WERI-Rb-1 (cell line): ENCODE measurements around the gene RCSD1.

Experiments
- DNase-seq: peaks from one replicate; pipeline ENCODE4 v3.0.0-alpha.2; 2020
- H3K27ac ChIP-seq: fragments of 250-450 bp; sonication (Bioruptor Pico); 2 replicates; pipeline ENCODE4 v1.5.1; 2020; ENCODE audit warnings: mild to moderate bottlenecking, moderate library complexity
- H3K27me3 ChIP-seq: fragments of 250-450 bp; sonication (Bioruptor Pico); 2 replicates; pipeline ENCODE4 v1.5.1; 2021; ENCODE audit warnings: mild to moderate bottlenecking, low read depth, moderate library complexity; ENCODE audit not compliant: insufficient read depth, severe bottlenecking
- H3K36me3 ChIP-seq: fragments of 250-450 bp; sonication (Bioruptor Pico); 2 replicates; pipeline ENCODE4 v1.5.1; 2020; ENCODE audit warnings: mild to moderate bottlenecking, moderate library complexity
- H3K4me3 ChIP-seq: 2 replicates; pipeline ENCODE4 v1.5.1; 2011; ENCODE audit warnings: low read depth, mild to moderate bottlenecking, control low read depth, low read length
- H3K9me3 ChIP-seq: fragments of 250-450 bp; sonication (Bioruptor Pico); 2 replicates; pipeline ENCODE4 v1.5.1; 2021; ENCODE audit warnings: mild to moderate bottlenecking, moderate library complexity; ENCODE audit not compliant: severe bottlenecking
- CTCF ChIP-seq: IDR thresholded peaks from 2 replicates; pipeline ENCODE4 v1.5.1; 2011; ENCODE audit warnings: low read depth, mild to moderate bottlenecking, control low read depth, inconsistent platforms, low read length

Gene RCSD1

DNA sequence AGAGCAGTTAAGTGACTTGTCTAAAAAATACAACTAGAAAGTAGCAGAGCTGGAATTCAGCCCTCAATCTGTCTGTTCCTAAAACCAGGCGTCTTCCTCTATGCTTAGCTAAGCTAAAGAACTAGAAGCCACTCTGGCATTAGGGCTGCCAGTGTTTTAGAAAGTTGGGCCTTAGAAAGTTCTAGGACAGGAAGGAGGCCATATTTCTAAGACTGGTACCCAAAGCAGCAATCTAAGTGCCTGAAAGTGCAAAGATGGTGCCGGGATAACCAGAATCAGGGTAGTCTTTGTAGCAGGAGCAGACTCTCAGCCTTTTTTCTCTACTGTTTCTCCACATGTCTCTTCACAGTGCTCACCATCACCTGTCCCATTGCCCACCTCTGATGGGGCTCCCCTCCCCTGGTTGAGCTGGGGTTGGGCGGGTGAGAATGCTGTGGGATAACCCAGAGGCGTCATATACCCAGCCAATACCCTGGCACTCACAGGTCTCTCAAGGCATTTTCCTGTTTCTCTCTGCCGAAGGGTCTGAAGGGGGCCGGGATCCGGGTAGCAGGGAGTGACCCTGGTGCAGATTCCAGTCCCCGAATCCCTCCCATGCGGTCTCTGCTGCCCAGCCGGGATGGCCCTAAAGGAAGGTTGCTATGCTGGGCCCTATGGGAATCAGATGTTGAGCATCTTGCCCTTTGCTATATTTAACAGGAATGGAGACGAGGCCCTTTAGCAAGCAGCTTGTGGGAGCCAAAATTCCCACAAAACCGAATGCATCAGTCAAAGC, 1.1 kb upstream of the RCSD1 start:
- Histone ChIP-seq H3K36me3 (no peaks in the 10 kb centered on the region), H3K27ac (no peak overlapping the region), H3K4me3 (no peak overlapping the region), H3K9me3 (no peaks in the 10 kb centered on the region), H3K27me3 (no peaks in the 10 kb centered on the region)
- no peak for TF ChIP-seq CTCF
- DNase-seq, result no peak

GRCh38 chr1:167630568-167631385, 745 bp downstream of the RCSD1 start:
- Histone ChIP-seq H3K27ac (no peak overlapping the region), H3K36me3 (no peaks in the 10 kb centered on the region), H3K4me3 (no peak overlapping the region), H3K9me3 (no peaks in the 10 kb centered on the region), H3K27me3 (no peaks in the 10 kb centered on the region)
- TF ChIP-seq CTCF, result no peak
- DNase-seq, result no peak

DNA sequence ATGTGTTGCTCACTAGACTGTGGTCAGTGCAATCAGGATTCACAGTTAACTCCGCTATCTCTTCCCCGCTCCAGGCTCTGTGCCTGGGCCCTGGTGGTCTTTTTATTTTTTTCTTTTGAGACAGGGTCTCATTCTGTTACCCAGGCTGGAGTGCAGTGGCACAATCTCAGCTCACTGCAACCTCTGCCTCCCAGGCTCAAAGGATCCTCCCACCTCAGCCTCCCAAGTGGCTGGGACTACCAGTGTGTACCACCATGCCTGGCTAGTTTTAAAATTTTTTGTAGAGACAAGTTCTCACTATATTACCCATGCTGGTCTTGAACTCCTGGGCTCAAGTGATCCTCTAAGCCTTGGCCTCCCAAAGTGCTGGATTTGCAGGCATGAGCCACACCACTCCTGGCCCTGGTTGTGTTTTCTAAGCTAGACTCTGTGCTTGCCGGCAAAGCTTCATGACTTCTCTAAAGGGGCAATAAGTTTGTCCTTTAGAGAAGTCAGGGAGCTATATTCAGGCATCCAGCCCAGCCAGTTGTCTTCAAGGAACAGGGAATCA, 1.4 kb downstream of the RCSD1 start:
- Histone ChIP-seq H3K9me3 (no peaks in the 10 kb centered on the region), H3K36me3 (no peaks in the 10 kb centered on the region), H3K27me3 (no peaks in the 10 kb centered on the region), H3K27ac (no peak overlapping the region), H3K4me3 (no peak overlapping the region)
- no peak for TF ChIP-seq CTCF
- DNase-seq, result no peak

GRCh38 chr1:167631936-167632614, 2.0 kb downstream of the RCSD1 start:
- Histone ChIP-seq H3K4me3 (no peak overlapping the region), H3K9me3 (no peaks in the 10 kb centered on the region), H3K36me3 (no peaks in the 10 kb centered on the region), H3K27ac (no peak overlapping the region), H3K27me3 (no peaks in the 10 kb centered on the region)
- DNase-seq, result no peak
- TF ChIP-seq CTCF, result no peak

DNA sequence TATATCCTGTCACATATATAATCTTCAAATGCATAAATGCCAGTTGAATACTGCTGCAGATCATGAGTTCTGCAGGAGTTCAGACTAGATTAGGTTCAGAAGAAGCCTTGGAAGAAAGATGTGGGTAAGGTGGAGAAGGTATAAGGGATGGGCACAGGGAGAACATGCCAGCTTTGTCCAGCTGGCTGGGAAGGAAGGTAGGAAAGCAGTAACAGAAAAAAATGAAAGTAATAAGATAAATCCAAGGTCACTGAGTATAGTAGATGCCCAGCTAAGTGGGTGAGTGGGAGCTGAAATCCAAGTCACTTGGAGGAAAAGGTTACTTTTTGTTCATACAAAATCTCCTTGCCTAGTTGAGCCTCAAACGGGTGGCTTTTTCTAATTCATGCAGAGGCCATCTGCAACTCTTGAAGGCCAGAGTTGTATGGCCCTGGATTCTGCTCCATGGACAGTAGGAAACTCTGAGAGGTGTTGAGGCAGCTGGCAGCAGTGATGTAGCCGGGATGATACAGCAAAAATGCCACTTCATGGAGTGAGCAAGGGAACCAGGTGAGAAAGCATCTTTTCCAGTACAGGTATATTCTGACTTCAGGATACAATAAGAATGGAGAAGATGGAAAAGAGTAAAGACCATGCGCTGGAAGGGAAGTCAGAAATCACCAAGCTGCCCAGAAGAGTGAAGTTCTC, 3.4 kb downstream of the RCSD1 start:
- H3K4me3 ChIP-seq, result no peak overlapping the region
- H3K27me3 ChIP-seq, result no peaks in the 10 kb centered on the region
- H3K27ac ChIP-seq, result no peak overlapping the region

More for the DNA sequence above, 3.4 kb downstream of the RCSD1 start:
- H3K9me3 ChIP-seq, result no peaks in the 10 kb centered on the region
- no peaks in the 10 kb centered on the region for H3K36me3 ChIP-seq
- DNase-seq, result no peak
- TF ChIP-seq CTCF, result no peak
